Upper lobe of right lung (tissue), 1 donor: ENCODE results near the gene PLEKHJ1. TPM values are rescaled to one million over a fixed set of nuclear protein-coding genes. Genes with fewer than 3 reads are reported as not detected.

ENCODE experiments used
- ATAC-seq: fragments of 200-7000 bp; cut with Tn5 transposase; one replicate; pipeline ENCODE4 v1.9.1; 2020; ENCODE audit warnings: mild to moderate bottlenecking, moderate library complexity
- DNase-seq: peaks from one replicate; pipeline ENCODE4 v3.0.0-alpha.2; 2020
- H3K27ac ChIP-seq: fragments of 200-600 bp; one replicate; pipeline ENCODE4 v1.8.0; 2022
- H3K27me3 ChIP-seq: fragments of 200-600 bp; one replicate; pipeline ENCODE4 v1.8.0; 2022; ENCODE audit warnings: mild to moderate bottlenecking
- H3K36me3 ChIP-seq: fragments of 200-600 bp; one replicate; pipeline ENCODE4 v1.8.0; 2022
- H3K4me1 ChIP-seq: fragments of 200-600 bp; one replicate; pipeline ENCODE4 v1.8.0; 2022
- H3K4me3 ChIP-seq: fragments of 200-600 bp; one replicate; pipeline ENCODE4 v1.8.0; 2022; ENCODE audit warnings: mild to moderate bottlenecking
- H3K9me3 ChIP-seq: fragments of 200-600 bp; one replicate; pipeline ENCODE4 v1.8.0; 2022
- intact Hi-C: fragments of 100-400 bp; cut with DNase I; formaldehyde crosslinking; loops from one replicate; pipeline ENCODE4 v1.11.0; 2022
- total RNA-seq: library from RNA; stranded (reverse); fragmentation: NEBNext Ultra II Directional; extraction: Animal tissue kit (Norgen Biotek cat#: 25700); gene quantifications from one replicate; pipeline ENCODE4 v1.2.1, GENCODE V29; 2021
- TF ChIP-seq, protein P1 (sequence below): fragments of 200-600 bp; IDR thresholded peaks from one replicate; pipeline ENCODE4 v1.8.0; 2022; ENCODE audit warnings: antibody characterized with exemption
- donor health status: DM: no; HTN: yes; CAD: no; lungs with severe emphysema.

Gene PLEKHJ1
- total RNA-seq, 1 donor from 2014 or later = 54.6 TPM

DNA sequence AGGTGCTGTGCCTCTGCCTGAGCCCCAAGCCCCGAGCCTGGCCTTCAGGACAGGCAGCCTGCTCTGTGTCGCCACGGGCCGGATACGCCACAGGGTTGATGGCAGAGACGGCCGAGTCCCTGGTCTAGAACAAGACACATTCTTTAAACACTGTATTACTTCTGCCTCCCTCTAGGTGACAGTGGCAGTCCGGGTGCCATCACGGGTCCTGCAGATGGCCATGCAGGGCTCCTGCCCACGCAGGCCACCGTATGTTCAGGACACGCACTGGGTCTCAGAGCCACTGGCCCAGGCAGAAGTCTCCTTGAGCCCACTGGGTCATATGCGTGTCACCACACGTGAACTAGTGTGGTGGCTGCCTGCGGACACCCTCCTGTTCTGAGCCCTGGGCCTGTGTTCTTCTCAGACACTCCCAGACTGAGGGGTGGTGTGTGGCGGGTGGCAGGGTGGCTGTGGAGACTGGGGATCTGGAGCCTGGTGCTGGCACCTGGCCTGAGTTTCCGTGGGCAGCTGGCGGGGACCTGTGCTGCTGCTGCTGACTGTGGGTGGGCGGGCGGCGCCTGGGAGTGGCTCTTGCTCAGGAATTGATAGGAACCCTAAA is 4.4 kb downstream of the PLEKHJ1 start:
- intact Hi-C loops = no loop called here
- Histone ChIP-seq H3K4me3 (no peak overlapping the region), H3K9me3 (no peaks in the 10 kb centered on the region), H3K27me3 (no peaks in the 10 kb centered on the region), H3K4me1 (peaks cover 7% of the 10 kb centered on the region), H3K27ac (no peak overlapping the region), H3K36me3 (peaks cover 55% of the 10 kb centered on the region)
- DNase-seq (no peak), ATAC-seq (no peak)
- TF ChIP-seq, protein P1, sequence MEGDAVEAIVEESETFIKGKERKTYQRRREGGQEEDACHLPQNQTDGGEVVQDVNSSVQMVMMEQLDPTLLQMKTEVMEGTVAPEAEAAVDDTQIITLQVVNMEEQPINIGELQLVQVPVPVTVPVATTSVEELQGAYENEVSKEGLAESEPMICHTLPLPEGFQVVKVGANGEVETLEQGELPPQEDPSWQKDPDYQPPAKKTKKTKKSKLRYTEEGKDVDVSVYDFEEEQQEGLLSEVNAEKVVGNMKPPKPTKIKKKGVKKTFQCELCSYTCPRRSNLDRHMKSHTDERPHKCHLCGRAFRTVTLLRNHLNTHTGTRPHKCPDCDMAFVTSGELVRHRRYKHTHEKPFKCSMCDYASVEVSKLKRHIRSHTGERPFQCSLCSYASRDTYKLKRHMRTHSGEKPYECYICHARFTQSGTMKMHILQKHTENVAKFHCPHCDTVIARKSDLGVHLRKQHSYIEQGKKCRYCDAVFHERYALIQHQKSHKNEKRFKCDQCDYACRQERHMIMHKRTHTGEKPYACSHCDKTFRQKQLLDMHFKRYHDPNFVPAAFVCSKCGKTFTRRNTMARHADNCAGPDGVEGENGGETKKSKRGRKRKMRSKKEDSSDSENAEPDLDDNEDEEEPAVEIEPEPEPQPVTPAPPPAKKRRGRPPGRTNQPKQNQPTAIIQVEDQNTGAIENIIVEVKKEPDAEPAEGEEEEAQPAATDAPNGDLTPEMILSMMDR = no peak

GRCh38 chr19:2230807-2231533 is 5.2 kb downstream of the PLEKHJ1 start:
- no peak overlapping the region for H3K4me3 ChIP-seq
- TF ChIP-seq, protein P1 = no peak
- H3K27ac ChIP-seq = no peak overlapping the region
- intact Hi-C loops = no loop called here
- H3K4me1 ChIP-seq = peaks cover 7% of the 10 kb centered on the region
- peaks cover 63% of the 10 kb centered on the region for H3K36me3 ChIP-seq
- no peak for ATAC-seq
- no peaks in the 10 kb centered on the region for H3K27me3 ChIP-seq
- no peaks in the 10 kb centered on the region for H3K9me3 ChIP-seq
- DNase-seq = no peak

GRCh38 chr19:2230033-2230531 is 6.0 kb downstream of the PLEKHJ1 start:
- DNase-seq (no peak), ATAC-seq (no peak)
- Histone ChIP-seq H3K36me3 (peaks cover 72% of the 10 kb centered on the region), H3K27me3 (no peaks in the 10 kb centered on the region), H3K4me1 (peaks cover 5% of the 10 kb centered on the region), H3K9me3 (no peaks in the 10 kb centered on the region), H3K27ac (no peak overlapping the region), H3K4me3 (no peak overlapping the region)
- TF ChIP-seq, protein P1 = no peak
- intact Hi-C loops = no loop called here

DNA sequence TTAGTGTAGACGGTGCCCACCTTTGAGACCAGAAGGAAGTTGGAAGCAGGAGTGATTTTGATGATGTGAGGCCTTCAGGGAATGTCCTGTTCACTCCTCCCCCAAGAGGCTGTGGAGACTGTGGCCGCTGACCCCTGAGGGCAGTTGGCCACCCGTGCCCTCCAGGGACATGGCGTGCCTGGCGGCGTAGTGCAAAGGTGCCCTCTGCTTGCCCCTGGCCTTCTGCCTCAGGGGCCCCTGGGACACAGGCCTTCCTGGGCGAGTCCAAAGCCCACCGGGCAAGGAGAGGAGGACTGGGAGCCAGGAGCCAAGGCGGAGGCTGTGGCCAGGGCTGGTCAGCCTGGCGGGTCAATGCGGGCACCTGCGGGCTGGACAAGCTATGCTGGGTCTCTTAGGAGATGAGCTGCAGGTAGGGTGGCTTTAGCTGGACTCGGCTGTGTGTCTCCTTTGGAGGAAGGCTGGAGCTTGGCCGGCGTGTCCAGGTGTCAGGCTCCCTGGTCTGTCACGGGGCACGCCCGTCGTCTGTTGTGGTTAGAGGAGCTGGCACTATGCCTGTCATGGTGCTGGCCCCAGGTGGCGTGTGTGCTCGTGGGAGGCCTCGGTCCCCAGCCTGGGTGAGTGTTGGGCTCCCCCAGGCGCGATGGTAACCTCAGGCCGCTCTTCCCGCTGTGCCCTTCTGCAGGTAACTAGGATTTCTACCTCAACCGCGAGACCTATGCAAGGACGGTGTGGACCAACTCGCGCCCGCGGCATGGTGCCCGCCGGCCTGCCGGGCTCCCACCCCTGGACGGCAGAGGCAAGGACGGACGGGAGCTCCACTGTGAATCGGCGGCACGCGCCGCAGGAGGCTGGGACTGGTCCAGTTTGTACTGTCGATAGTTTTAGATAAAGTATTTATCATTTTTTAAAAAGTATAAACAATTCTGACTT is 6.8 kb downstream of the PLEKHJ1 start:
- Histone ChIP-seq H3K36me3 (peaks cover 78% of the 10 kb centered on the region), H3K27me3 (no peaks in the 10 kb centered on the region), H3K27ac (no peak overlapping the region), H3K9me3 (no peaks in the 10 kb centered on the region), H3K4me3 (no peak overlapping the region), H3K4me1 (no peaks in the 10 kb centered on the region)
- intact Hi-C loops = loop anchor here (10.0 kb wide), 1 partner anchor 75 kb away; the partner anchor contains the start of gene AP3D1
- TF ChIP-seq, protein P1 = no peak
- DNase-seq = no peak
- no peak for ATAC-seq

- H3K36me3 ChIP-seq = peaks cover 81% of the 10 kb centered on the region
- no peak for ATAC-seq
- no peak overlapping the region for H3K27ac ChIP-seq
These were observed 7.7 kb downstream of the PLEKHJ1 start for GRCh38 chr19:2228157-2229030.

More at GRCh38 chr19:2228157-2229030, 7.7 kb downstream of the PLEKHJ1 start:
- Histone ChIP-seq H3K4me1 (no peaks in the 10 kb centered on the region), H3K9me3 (no peaks in the 10 kb centered on the region), H3K27me3 (no peaks in the 10 kb centered on the region), H3K4me3 (no peak overlapping the region)
- intact Hi-C loops = loop anchor here (10.0 kb wide), 1 partner anchor 74 kb away; the partner anchor contains the start of gene AP3D1
- TF ChIP-seq, protein P1 = no peak
- DNase-seq = no peak
